Stomach (tissue), 4 donors: ENCODE measurements around the gene TBC1D3I.

Experiments
- EP300 ChIP-seq: sonication (generic); formaldehyde crosslinking; IDR thresholded peaks from one replicate; pipeline ENCODE4 v1.6.1; 2017; ENCODE audit warnings: antibody characterized with exemption
- POLR2A ChIP-seq, 4 donors: fragments of 450-650 bp; IDR thresholded peaks; one replicate each; pipeline ENCODE4 v1.6.1; 2016; ENCODE audit warnings: antibody characterized with exemption in 4 of 4, control low read depth in 2 of 4, mild to moderate bottlenecking in 1 of 4, moderate library complexity in 1 of 4
- TF ChIP-seq, protein P1 (sequence below), 7 experiments: fragments of 450-650 bp in 4 of 7; fragments of 200-600 bp in 3 of 7; sonication (generic) in 3 of 7; IDR thresholded peaks; one replicate each; pipeline ENCODE4 v1.5.1; 2016 to 2019; ENCODE audit warnings: antibody characterized with exemption in 7 of 7, control low read depth in 2 of 7, mild to moderate bottlenecking in 1 of 7

GRCh38 chr17:36209575-36209974 is 54.8 kb downstream of the TBC1D3I start:
- TF ChIP-seq, protein P1, sequence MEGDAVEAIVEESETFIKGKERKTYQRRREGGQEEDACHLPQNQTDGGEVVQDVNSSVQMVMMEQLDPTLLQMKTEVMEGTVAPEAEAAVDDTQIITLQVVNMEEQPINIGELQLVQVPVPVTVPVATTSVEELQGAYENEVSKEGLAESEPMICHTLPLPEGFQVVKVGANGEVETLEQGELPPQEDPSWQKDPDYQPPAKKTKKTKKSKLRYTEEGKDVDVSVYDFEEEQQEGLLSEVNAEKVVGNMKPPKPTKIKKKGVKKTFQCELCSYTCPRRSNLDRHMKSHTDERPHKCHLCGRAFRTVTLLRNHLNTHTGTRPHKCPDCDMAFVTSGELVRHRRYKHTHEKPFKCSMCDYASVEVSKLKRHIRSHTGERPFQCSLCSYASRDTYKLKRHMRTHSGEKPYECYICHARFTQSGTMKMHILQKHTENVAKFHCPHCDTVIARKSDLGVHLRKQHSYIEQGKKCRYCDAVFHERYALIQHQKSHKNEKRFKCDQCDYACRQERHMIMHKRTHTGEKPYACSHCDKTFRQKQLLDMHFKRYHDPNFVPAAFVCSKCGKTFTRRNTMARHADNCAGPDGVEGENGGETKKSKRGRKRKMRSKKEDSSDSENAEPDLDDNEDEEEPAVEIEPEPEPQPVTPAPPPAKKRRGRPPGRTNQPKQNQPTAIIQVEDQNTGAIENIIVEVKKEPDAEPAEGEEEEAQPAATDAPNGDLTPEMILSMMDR (IDR thresholded peaks at IDR 0.05), result no peak
- TF ChIP-seq POLR2A (IDR thresholded peaks at IDR 0.05) (no peak), EP300 (no peak)
